RWPE2 (cell line): ENCODE results near the gene ZNF107.
"Not testable (repeated sequence)": the region's sequence is repeated elsewhere in the genome, so short reads cannot be mapped to it uniquely, and the experiment has no call there.

Experiments
- ATAC-seq: fragments of 200-7000 bp; cut with Tn5 transposase; 3 replicates; pipeline ENCODE4 v1.9.1; 2021; ENCODE audit warnings: low read depth
- DNase-seq: peaks from one replicate; pipeline ENCODE4 v3.0.0-alpha.2; 2020; ENCODE audit warnings: low spot score
- H3K27ac ChIP-seq: fragments of 450-650 bp; 2 replicates; pipeline ENCODE4 v1.5.1; 2017; ENCODE audit warnings: mild to moderate bottlenecking; ENCODE audit not compliant: poor library complexity, severe bottlenecking
- H3K27me3 ChIP-seq: fragments of 250-450 bp; sonication (Bioruptor Pico); 2 replicates; pipeline ENCODE4 v1.5.1; 2021; ENCODE audit warnings: mild to moderate bottlenecking, moderate library complexity; ENCODE audit not compliant: insufficient read depth, poor library complexity, severe bottlenecking
- H3K36me3 ChIP-seq: fragments of 250-450 bp; sonication (Bioruptor Pico); 2 replicates; pipeline ENCODE4 v1.5.1; 2020; ENCODE audit warnings: low read depth, mild to moderate bottlenecking, moderate library complexity
- H3K4me1 ChIP-seq: fragments of 250-450 bp; sonication (Bioruptor Pico); 2 replicates; pipeline ENCODE4 v1.5.1; 2021; ENCODE audit warnings: mild to moderate bottlenecking, moderate library complexity; ENCODE audit not compliant: insufficient read depth, poor library complexity, severe bottlenecking
- H3K4me3 ChIP-seq: fragments of 250-450 bp; sonication (Bioruptor Pico); 2 replicates; pipeline ENCODE4 v1.5.1; 2021; ENCODE audit warnings: mild to moderate bottlenecking, moderate library complexity; ENCODE audit not compliant: severe bottlenecking
- H3K9me3 ChIP-seq: fragments of 250-450 bp; sonication (Bioruptor Pico); 2 replicates; pipeline ENCODE4 v1.5.1; 2021; ENCODE audit warnings: mild to moderate bottlenecking, moderate library complexity; ENCODE audit not compliant: severe bottlenecking
- TF ChIP-seq, protein P1 (sequence below): fragments of 450-650 bp; IDR thresholded peaks from one replicate; pipeline ENCODE4 v1.5.1; 2017; ENCODE audit warnings: mild to moderate bottlenecking, moderate library complexity; ENCODE audit not compliant: poor library complexity, severe bottlenecking

Gene ZNF107

DNA sequence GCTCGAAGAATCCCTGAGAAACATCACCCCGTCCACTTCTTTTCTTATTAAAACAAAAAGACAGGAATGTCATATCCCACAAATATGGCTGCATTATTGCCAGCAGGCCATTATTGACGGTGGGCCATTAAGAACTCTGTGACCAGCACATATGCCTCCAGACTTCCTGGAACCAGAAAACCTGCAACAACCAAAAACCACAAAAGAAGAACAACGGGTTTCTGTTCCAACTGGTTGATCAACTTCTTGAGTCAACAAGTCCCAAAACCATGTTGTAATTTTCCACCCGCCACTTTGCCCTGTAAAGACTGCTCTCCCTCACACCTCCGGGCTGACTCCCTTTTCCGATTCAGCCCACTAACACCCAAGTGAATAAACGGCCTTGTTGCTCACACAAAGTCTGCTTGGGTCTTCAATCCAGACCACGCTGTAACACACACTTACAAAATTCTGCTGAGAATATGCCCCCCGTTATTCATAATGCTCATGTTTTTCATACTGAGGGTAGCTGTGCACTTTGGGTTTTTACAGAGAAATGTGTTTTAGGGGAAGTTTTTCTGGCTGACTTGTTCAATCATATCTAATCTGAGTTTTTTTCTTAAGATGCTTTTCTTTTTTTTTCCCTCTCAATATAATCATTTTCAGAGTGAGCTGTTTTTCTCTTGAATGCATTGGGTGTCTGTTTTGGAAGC, 20.7 kb downstream of the ZNF107 start:
- Histone ChIP-seq H3K4me1 (no peaks in the 10 kb centered on the region), H3K4me3 (no peak overlapping the region), H3K36me3 (peaks cover 67% of the 10 kb centered on the region), H3K27ac (no peak overlapping the region), H3K27me3 (no peaks in the 10 kb centered on the region), H3K9me3 (peaks cover 5% of the 10 kb centered on the region)
- TF ChIP-seq, protein P1, sequence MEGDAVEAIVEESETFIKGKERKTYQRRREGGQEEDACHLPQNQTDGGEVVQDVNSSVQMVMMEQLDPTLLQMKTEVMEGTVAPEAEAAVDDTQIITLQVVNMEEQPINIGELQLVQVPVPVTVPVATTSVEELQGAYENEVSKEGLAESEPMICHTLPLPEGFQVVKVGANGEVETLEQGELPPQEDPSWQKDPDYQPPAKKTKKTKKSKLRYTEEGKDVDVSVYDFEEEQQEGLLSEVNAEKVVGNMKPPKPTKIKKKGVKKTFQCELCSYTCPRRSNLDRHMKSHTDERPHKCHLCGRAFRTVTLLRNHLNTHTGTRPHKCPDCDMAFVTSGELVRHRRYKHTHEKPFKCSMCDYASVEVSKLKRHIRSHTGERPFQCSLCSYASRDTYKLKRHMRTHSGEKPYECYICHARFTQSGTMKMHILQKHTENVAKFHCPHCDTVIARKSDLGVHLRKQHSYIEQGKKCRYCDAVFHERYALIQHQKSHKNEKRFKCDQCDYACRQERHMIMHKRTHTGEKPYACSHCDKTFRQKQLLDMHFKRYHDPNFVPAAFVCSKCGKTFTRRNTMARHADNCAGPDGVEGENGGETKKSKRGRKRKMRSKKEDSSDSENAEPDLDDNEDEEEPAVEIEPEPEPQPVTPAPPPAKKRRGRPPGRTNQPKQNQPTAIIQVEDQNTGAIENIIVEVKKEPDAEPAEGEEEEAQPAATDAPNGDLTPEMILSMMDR: no peak
- ATAC-seq: no peak
- DNase-seq: no peak

- TF ChIP-seq, protein P1: no peak
These were observed 21.3 kb downstream of the ZNF107 start for GRCh38 chr7:64687249-64687648.

GRCh38 chr7:64688988-64689387, 23.1 kb downstream of the ZNF107 start:
- no peaks in the 10 kb centered on the region for H3K27me3 ChIP-seq
- TF ChIP-seq, protein P1: no peak
- no peak overlapping the region for H3K27ac ChIP-seq
- peaks cover 5% of the 10 kb centered on the region for H3K9me3 ChIP-seq
- no peak for DNase-seq
- no peak for ATAC-seq
- no peaks in the 10 kb centered on the region for H3K4me1 ChIP-seq
- H3K4me3 ChIP-seq: no peak overlapping the region
- H3K36me3 ChIP-seq: peaks cover 68% of the 10 kb centered on the region

More at GRCh38 chr7:64687249-64687648, 21.3 kb downstream of the ZNF107 start:
- peaks cover 5% of the 10 kb centered on the region for H3K9me3 ChIP-seq
- no peak overlapping the region for H3K27ac ChIP-seq
- ATAC-seq (no peak), DNase-seq (no peak)
- no peaks in the 10 kb centered on the region for H3K27me3 ChIP-seq
- peaks cover 70% of the 10 kb centered on the region for H3K36me3 ChIP-seq
- no peak overlapping the region for H3K4me3 ChIP-seq
- H3K4me1 ChIP-seq: no peaks in the 10 kb centered on the region

DNA sequence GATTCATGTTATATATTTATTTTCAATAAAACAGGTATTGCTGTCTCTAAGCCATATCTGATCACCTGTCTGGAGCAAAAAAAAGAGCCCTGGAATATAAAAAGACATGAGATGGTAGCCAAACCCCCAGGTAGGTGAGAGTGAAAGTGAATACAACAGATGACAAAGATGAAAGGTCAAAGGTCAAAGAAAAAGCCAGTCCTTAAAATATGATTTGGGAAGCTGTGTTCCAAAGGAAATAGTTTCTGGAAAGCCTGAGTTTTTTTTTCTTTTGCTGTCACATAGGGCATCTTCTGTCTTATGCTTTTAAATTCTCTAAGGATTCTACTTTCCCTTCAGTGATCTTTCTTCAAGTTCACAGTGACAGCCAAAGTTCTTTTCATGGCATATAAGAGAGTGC, 25.9 kb downstream of the ZNF107 start:
- ATAC-seq: no peak
- Histone ChIP-seq H3K9me3 (peaks cover 14% of the 10 kb centered on the region), H3K36me3 (peaks cover 74% of the 10 kb centered on the region), H3K4me1 (no peaks in the 10 kb centered on the region), H3K4me3 (no peak overlapping the region), H3K27ac (no peak overlapping the region), H3K27me3 (no peaks in the 10 kb centered on the region)
- no peak for DNase-seq
- TF ChIP-seq, protein P1: no peak

- not testable (repeated sequence) for H3K27me3 ChIP-seq, ATAC-seq, H3K4me3 ChIP-seq, DNase-seq, H3K4me1 ChIP-seq, H3K27ac ChIP-seq
- peaks cover 77% of the 10 kb centered on the region for H3K36me3 ChIP-seq
- peaks cover 20% of the 10 kb centered on the region for H3K9me3 ChIP-seq
These were observed 31.9 kb downstream of the ZNF107 start for GRCh38 chr7:64697863-64698262.
